NCI-H1694 (cell line): Measurements from ENCODE around the gene CRADD.
A peak's percentile ranks its signal among the peaks of the same experiment; 100 is the strongest.
"Not testable (repeated sequence)": the region's sequence is repeated elsewhere in the genome, so short reads cannot be mapped to it uniquely, and the experiment has no call there.

Source experiments
- DNase-seq: peaks from one replicate; lab custom pipeline; 2025; lab: John Stamatoyannopoulos, UW

CRADD gene

DNA sequence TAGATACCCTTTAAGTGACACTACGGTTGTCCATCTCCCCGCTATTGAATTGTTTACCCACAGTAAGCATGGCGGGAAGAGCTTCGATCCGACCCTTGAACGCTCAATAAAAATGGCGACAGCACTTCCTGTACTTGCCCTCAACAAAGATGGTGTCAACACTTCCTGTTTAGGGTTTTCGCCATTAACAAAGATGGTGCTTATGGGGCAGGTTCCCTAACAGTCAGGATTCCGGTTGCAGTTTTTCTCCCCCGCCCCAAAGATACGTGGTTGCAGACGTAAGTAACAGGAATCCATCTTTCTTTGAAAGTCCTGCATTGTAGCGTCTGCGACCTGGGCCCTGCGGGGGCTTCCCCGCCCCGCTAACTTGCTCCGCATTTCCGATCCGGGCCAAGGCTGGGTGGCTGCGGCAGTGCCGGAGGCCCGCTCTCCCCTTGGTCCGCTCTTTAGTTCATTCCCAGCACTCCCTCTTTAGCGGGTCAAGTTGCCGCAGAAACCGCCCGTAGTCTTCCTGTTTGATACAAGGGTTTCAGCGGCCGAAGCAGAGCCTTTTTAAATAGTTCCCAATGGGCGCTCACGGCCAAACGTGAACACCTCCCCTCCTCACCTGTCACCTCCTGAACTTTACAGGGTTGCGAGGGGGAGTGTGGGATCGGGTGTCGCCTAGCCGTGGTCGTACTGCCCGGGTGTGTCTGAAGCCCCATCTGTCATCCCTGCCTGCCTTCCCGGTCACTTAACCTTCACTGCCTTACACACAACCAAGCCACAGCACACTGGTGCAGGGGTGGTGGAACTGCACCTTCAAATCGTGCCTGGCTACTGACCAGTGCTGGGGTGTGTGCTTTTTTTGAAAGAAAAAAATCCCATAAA, at the start of gene CRADD:
TSS of gene CRADD (plus strand) at position 181 of the 870 bp plus-strand sequence.
- peak; percentile 96 for DNase-seq

GRCh38 chr12:93632383-93632782, 44.8 kb upstream of the CRADD start:
- DNase-seq: no peak

- no peak for DNase-seq
Measured at GRCh38 chr12:93634416-93634815, 42.8 kb upstream of the CRADD start.

GRCh38 chr12:93636708-93637107, 40.5 kb upstream of the CRADD start:
- DNase-seq: no peak

DNA sequence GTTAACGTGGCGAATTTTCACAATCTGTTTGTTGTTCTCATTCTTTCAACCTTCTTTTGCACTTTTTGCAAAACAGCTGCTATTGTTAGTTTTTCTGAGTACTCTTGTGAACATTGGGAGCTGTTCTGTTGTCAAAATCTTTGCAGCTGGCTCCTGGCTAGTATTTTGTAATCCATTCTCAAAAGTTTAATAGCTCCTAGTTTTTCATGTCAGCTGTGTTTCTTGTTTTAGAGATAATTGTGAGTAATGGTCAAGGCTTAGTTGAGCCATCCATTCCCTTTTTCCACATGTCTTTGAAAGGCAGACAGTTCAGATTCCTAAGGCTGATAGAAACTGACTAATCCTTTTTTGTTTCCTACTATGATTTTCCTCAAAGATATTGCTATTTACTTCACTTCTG, 39.1 kb upstream of the CRADD start:
- no peak for DNase-seq

DNA sequence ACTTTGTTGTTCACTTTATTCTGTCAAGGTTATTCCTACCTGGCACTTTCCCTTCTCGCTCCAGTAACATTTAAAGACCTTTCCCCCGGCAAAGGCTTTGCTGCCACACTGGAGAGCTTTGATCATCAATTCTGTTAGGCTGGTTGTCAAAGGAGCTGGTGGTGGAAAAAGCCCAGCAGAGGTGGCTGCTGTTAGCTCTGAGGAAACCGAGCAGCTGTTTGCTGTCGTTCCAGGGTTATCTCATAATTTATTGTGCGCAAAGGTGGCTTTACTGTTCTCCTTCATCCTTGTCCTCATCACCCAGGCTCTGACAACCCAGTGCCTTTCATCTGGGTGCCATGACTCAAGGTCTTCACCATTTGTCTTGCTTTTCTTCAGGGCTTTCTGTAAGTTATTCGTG, 38.2 kb upstream of the CRADD start:
- no peak for DNase-seq

- DNase-seq: no peak
Measured at GRCh38 chr12:93639406-93639805, 37.8 kb upstream of the CRADD start.

- DNase-seq: not testable (repeated sequence)
Measured at GRCh38 chr12:93641380-93641779, 35.8 kb upstream of the CRADD start.

GRCh38 chr12:93642751-93643150, 34.4 kb upstream of the CRADD start:
- DNase-seq: no peak

GRCh38 chr12:93645702-93646101, 31.5 kb upstream of the CRADD start:
- no peak for DNase-seq

- DNase-seq: no peak
Measured at GRCh38 chr12:93650626-93651025, 26.5 kb upstream of the CRADD start.

GRCh38 chr12:93653079-93653478, 24.1 kb upstream of the CRADD start:
- no peak for DNase-seq

- no peak for DNase-seq
Measured at GRCh38 chr12:93653712-93654111, 23.5 kb upstream of the CRADD start.

DNA sequence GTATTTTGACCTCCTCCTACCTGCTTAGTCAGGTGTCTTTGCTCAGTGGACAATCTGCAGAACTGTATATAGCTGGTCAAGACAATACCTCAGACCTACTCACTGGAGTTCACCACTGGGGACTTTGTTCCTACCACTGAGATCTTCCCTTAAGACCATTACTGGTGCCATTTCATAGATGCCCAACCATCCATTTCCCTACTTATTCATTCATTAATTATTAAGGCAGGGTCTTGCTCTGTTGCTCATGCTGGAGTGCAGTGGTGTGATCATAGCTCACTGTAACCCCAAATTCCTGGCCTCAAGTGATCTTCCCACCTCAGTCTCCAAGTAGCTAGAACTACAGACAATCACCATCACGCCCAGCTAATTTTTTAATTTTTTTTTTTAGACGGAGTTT, 22.8 kb upstream of the CRADD start:
- no peak for DNase-seq

DNA sequence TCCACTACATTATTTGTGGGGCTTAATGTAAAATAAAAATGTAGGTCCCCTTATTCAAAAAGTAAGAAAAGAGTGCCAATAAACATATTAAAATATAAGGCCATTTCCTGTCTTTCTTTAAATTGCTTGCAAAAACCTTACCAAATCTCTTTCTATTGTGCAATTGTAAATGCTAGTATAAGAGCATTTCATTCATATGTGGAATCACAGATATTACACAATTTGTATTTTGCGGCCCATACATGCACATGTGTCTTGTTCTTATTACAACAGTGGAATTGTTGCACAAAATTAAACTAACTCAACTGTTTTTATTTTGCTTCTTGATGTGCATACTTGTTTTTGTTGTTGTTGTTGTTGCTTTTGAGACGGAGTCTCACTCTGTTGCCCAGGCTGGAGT, 20.1 kb upstream of the CRADD start:
- no peak for DNase-seq

- DNase-seq: no peak
Measured at GRCh38 chr12:93661021-93661420, 16.2 kb upstream of the CRADD start.

DNA sequence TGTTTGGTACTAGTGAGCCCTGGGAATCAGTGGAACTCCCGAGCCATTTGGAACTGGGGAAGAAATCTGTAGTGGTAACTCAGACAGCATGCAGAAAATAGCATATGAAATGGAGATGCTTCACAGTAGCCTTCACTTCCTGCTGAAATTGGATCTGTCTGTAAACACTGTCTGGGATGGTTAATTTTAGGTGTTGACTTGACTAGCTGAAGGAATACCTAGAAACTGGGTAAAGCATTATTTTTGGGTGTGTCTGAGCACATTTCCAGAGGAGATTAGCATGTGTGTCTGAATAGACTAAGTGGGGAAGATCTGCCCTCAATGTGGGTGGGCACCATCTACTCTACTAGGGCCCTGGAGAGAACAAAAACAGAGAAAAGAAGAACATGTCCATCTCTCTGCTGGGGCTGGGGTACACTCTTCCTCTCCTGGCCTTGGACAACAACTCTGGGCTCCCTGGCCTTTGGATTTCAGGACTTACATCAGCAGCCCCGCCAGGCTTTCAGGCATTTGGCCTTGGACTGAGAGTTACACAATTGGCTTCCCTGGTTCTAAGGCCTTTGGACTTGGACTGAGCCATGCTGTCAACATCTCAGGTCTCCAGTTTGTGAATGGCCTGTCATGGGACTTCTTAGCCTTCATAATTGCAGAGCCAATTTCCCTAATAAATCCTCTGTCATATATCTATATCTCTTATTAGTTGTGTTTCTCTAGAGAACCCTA, 14.0 kb upstream of the CRADD start:
- no peak for DNase-seq

GRCh38 chr12:93663729-93664084, 13.5 kb upstream of the CRADD start:
- no peak for DNase-seq

GRCh38 chr12:93664573-93665138, 12.5 kb upstream of the CRADD start:
- no peak for DNase-seq

- no peak for DNase-seq
Measured at GRCh38 chr12:93667672-93668071, 9.5 kb upstream of the CRADD start.

- DNase-seq: no peak
Measured at GRCh38 chr12:93668919-93669418, 8.2 kb upstream of the CRADD start.

DNA sequence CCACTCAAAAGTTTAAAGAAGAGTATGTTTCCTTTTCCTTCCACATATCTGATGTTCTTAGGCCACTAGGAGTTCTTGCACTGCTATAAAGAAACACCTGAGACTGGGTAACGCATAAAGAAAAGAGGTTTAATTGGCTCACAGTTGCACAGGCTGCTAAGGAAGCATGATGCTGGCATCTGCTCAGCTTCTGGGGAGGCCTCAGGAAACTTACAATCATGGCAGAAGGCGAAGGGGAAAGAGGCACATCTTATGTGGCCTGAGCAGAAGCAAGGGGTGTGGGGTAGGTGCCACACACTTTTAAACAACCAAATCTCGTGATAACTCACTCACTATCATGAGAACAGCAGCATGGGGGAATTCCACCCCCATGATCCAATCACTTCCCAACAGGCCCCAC, 7.7 kb upstream of the CRADD start:
- DNase-seq: no peak

GRCh38 chr12:93670104-93670503, 7.1 kb upstream of the CRADD start:
- no peak for DNase-seq
